Measurements from ENCODE around the gene HCRT.

HCRT gene

GRCh38 chr17:42136654-42137051 is 48.6 kb downstream of the HCRT start:
- DNase-seq: no peak

- DNase-seq: no peak
Measured at GRCh38 chr17:42135664-42136653, 49.3 kb downstream of the HCRT start.

GRCh38 chr17:42135151-42135550 is 50.1 kb downstream of the HCRT start:
- no peak for DNase-seq
